Heart left ventricle (tissue), 16 donors: ENCODE results near the gene PNLIPRP3. TPM values are rescaled to one million over a fixed set of nuclear protein-coding genes. Genes with fewer than 3 reads are reported as not detected.
A peak's percentile ranks its signal among the peaks of the same experiment; 100 is the strongest.

Experiments used
- ATAC-seq, 4 donors: fragments of 200-7000 bp; cut with Tn5 transposase; one replicate each; pipeline ENCODE4 v1.9.1; 2020 to 2022; ENCODE audit warnings: moderate library complexity in 4 of 4, mild to moderate bottlenecking in 3 of 4, moderate number of reproducible peaks in 1 of 4
- DNase-seq, 5 donors: peaks; one replicate each; pipeline ENCODE4 v3.0.0-alpha.2; 2020
- H3K27ac ChIP-seq, 12 donors: fragments of 200-600 bp; sonication (generic) in 4 of 12; one replicate each; pipeline versions ENCODE4 v1.5.0 to v1.8.0; 2016 to 2022; ENCODE audit warnings: mild to moderate bottlenecking in 2 of 12
- H3K27me3 ChIP-seq, 9 donors: fragments of 200-600 bp; sonication (generic) in 2 of 9; one replicate each; pipeline versions ENCODE4 v1.5.1 to v1.8.0; 2016 to 2022; ENCODE audit warnings: mild to moderate bottlenecking in 3 of 9
- H3K36me3 ChIP-seq, 9 donors: fragments of 200-600 bp; sonication (generic) in 2 of 9; one replicate each; pipeline versions ENCODE4 v1.5.0 to v1.8.0; 2018 to 2022; ENCODE audit warnings: mild to moderate bottlenecking in 2 of 9
- H3K4me1 ChIP-seq, 12 donors: fragments of 200-600 bp; sonication (generic) in 4 of 12; one replicate each; pipeline versions ENCODE4 v1.5.0 to v1.8.0; 2016 to 2022; ENCODE audit warnings: mild to moderate bottlenecking in 3 of 12
- H3K4me3 ChIP-seq, 12 donors: fragments of 200-600 bp; sonication (generic) in 4 of 12; one replicate each; pipeline versions ENCODE4 v1.5.0 to v1.8.0; 2017 to 2022; ENCODE audit warnings: mild to moderate bottlenecking in 9 of 12, moderate library complexity in 4 of 12
- H3K9me3 ChIP-seq, 12 donors: fragments of 200-600 bp; sonication (generic) in 4 of 12; one replicate each; pipeline versions ENCODE4 v1.5.0 to v1.8.0; 2016 to 2022; ENCODE audit warnings: mild to moderate bottlenecking in 1 of 12
- POLR2A ChIP-seq, 2 donors: fragments of 450-650 bp; IDR thresholded peaks; one replicate each; pipeline ENCODE4 v1.6.1; 2017; ENCODE audit warnings: antibody characterized with exemption in 2 of 2, mild to moderate bottlenecking in 2 of 2, moderate library complexity in 2 of 2
- WGBS, 4 donors: extraction: QIAGEN DNeasy Blood & Tissue Kit in 2 of 4; methylation state at CpG; one replicate each; pipeline versions ENCODE4 v1.1.5 to v1.1.7; 2013 to 2018; 5-methylcytosine and 5-hydroxymethylcytosine counted together
- intact Hi-C, 10 donors: fragments of 100-400 bp; cut with DNase I; formaldehyde crosslinking; loops; one replicate each; pipeline versions ENCODE4 v1.11.1 to v1.14.2; 2022
- polyA plus RNA-seq, 2 donors: library from polyadenylated mRNA; stranded (reverse); fragments of 200-250 nt; gene quantifications; one replicate each; pipeline ENCODE4 v1.2.3, GENCODE V29; 2013
- total RNA-seq, 9 donors: library from RNA; depleted of rRNA in 2 of 9; stranded (reverse); fragments of >200 nt in 2 of 9; fragmentation: NEBNext Ultra II Directional in 3 of 9; extraction: Animal tissue kit (Norgen Biotek cat#: 25700) in 3 of 9; gene quantifications; one replicate each; pipeline versions ENCODE4 v1.1.0 to v1.2.4, GENCODE V29; 2016 to 2023
- TF ChIP-seq, protein P1 (sequence below), 12 donors: fragments of 200-600 bp; sonication (generic) in 4 of 12; IDR thresholded peaks; one replicate each; pipeline versions ENCODE4 v1.5.0 to v1.8.0; 2018 to 2022; ENCODE audit warnings: antibody characterized with exemption in 12 of 12, mild to moderate bottlenecking in 5 of 12
- donor health status: ischemic (EF 13 %, LVEDD 7.1; RV severe dilation, severe dysfunction).
- donor health status: healthy with polysubstance abuse.
- donor health status: DM: no; HTN: yes; CAD: no.
- donor health status: DM: no; HTN: no; CAD: no.
- donor health status: ischemic (EF 25% LVEDD 6.9; RV normal size, moderate dysfunction).
- donor health status: ischemic (EF 25% LVEDD 5.7; RV mildly dilated, moderate dysfunction).
- donor health status: healthy.
- donor health status: DM: yes; HTN: yes; CAD: no.
- donor health status: ischemic (EF 35%, LVEDD 5.7; RV mildly dilated, moderate dysfunction).
- donor health status: nonischemic (EF 11% LVEDD 7.7; RV severe dilation, severe dysfunction).
- donor health status: DM: yes; HTN: yes; CAD: no.
- donor health status: PGD.
- donor health status: ischemic (EF 29% LVEDD 5.4; RV normal size, mild dysfunction).
- donor health status: nonischemic (EF 23%, LVEDD 6.1; RV moderate dilation, normal function).

PNLIPRP3 gene
- total and polyA plus RNA-seq, 11 donors: not detected

DNA sequence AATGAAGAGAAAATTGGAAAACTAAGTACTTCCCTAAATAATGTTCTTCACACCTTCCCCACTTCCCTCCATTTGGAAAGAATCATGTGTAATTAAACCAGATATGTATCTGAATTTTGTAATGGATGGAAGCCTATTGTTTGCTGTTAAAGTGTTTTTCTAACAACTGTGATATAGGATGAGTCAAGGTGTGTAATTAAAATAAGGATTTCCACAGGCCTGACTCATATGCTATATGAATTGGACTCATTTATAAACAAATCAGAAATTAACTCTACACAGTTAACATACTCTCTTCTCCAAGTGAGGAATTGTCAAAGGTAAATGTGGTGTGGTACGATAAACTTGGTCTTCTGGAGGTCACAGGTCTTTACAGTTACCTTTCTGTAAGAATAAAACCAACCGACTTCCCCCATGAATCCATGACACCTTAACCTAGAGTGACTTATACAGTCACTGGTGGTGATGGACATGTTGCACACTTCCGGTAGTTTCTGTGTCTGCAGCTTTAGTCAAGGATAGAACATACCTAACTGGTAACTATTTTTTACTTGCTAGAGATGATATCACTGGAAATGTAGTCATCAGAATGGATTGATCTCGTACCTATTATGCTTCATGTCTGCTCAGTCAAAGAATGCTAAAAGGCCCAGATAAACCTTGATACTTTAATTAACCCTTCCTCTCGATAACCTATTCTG, 12.8 kb downstream of the PNLIPRP3 start:
- 79 to 85% (median 82%) methylated on average over 5 of the region's 5 CpGs for WGBS, 4 donors
- Histone ChIP-seq H3K4me3 (no peak overlapping the region), H3K36me3 (no peaks in the 10 kb centered on the region), H3K4me1 (no peaks in the 10 kb centered on the region), H3K27me3 (no peaks in the 10 kb centered on the region), H3K27ac (no peak overlapping the region), H3K9me3 (no peaks in the 10 kb centered on the region)
- intact Hi-C loops: no loop called here
- ATAC-seq: no peak
- DNase-seq: no peak
- TF ChIP-seq POLR2A (IDR thresholded peaks at IDR 0.05): no peak

DNA sequence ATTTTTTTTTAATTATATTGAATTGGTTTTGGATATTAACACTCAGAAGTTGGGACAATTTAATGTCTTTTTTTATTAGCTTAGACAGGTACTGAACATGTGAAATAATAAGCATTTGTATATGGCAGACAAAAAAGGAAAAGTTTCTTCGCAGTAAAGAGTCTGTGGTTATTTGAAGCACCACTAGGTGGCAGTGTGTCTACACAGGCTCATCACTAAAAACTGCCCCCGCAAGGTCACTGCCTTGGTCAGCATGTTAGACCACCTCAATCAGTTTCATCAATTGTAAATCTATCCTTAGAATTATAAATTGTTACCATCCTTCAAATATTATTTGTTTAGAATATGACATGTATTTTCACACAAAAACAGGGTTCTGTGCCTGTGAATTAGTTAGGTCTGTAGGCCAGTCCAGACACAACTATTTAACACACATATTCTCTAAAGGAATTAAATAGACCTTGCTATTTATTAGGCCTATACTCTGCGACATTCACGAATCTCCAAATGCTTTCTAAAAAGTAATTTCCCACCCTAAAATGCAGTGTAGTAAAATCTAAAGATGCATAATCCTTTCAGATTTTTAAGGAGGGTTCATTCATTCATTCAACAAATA, 17.0 kb downstream of the PNLIPRP3 start:
- no peak for TF ChIP-seq POLR2A (IDR thresholded peaks at IDR 0.05)
- TF ChIP-seq, protein P1, sequence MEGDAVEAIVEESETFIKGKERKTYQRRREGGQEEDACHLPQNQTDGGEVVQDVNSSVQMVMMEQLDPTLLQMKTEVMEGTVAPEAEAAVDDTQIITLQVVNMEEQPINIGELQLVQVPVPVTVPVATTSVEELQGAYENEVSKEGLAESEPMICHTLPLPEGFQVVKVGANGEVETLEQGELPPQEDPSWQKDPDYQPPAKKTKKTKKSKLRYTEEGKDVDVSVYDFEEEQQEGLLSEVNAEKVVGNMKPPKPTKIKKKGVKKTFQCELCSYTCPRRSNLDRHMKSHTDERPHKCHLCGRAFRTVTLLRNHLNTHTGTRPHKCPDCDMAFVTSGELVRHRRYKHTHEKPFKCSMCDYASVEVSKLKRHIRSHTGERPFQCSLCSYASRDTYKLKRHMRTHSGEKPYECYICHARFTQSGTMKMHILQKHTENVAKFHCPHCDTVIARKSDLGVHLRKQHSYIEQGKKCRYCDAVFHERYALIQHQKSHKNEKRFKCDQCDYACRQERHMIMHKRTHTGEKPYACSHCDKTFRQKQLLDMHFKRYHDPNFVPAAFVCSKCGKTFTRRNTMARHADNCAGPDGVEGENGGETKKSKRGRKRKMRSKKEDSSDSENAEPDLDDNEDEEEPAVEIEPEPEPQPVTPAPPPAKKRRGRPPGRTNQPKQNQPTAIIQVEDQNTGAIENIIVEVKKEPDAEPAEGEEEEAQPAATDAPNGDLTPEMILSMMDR (IDR thresholded peaks at IDR 0.05): peak; percentile 36 to 79 (median 70)
- no peak for DNase-seq
- 35 to 42% (median 41%) methylated on average over 4 of the region's 4 CpGs for WGBS, 4 donors
- Histone ChIP-seq H3K27me3 (no peaks in the 10 kb centered on the region), H3K27ac (no peak overlapping the region), H3K9me3 (no peaks in the 10 kb centered on the region), H3K4me1 (no peaks in the 10 kb centered on the region), H3K4me3 (no peak overlapping the region), H3K36me3 (no peaks in the 10 kb centered on the region)
- ATAC-seq: no peak
- intact Hi-C loops: no loop called here

DNA sequence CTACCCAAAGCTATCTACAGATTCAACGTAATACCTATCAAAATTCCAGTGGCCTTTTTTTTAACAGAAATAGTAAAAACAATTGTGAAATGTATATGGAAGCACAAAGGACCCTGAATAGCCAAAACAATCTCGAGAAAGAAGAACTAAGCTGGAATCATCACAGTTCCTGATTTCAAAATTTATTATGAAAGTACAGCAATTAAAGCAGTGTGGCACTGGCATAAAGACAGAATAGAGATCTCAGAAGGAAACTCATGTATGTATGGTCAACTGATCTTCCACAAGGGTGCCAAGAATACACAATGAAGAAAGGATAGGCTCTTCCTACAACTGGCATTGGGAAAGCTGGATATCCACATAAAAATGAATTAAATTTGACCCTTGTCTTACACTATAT, 23.2 kb downstream of the PNLIPRP3 start:
- Histone ChIP-seq H3K4me3 (no peak overlapping the region), H3K27me3 (no peaks in the 10 kb centered on the region), H3K36me3 (no peaks in the 10 kb centered on the region), H3K4me1 (no peaks in the 10 kb centered on the region), H3K9me3 (peaks cover 0 to 10% (median 0%) of the 10 kb centered on the region in 12 donors), H3K27ac (no peak overlapping the region)
- no peak for DNase-seq
- ATAC-seq: no peak
- no peak for TF ChIP-seq POLR2A (IDR thresholded peaks at IDR 0.05)
- TF ChIP-seq, protein P1 (IDR thresholded peaks at IDR 0.05): no peak
- intact Hi-C loops: no loop called here
- WGBS, 4 donors: 52 to 66% (median 65%) methylated on average over 2 of the region's 2 CpGs

DNA sequence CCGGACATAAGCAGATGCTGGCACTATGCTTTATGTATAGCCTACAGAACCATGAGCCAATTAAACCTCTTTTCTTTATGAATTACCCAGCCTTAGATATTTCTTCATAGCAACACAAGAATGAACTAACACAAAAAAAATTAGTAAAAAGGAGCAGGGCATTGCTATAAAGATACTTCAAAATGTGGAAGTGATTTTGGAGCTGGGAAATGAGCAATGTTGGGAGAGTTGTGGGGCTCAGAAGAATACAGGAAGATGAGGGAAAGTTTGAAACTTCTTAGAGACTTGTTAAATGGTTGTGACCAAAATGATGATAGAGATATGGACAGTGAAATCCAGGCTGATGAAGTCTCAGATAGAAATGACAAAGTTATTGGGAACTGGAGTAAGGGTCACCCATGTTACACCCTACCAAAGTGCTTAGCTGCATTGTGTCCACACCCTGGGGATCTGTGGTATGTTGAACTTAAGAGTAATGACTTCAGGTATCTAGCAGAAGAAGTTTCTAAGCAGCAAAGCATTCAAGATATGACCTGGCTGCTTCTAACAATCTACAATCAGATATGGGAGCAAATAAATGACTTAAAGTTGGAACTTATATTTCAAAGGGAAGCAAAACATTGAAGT, 24.2 kb downstream of the PNLIPRP3 start:
- Histone ChIP-seq H3K4me3 (no peak overlapping the region), H3K4me1 (no peaks in the 10 kb centered on the region), H3K9me3 (peaks cover 0 to 10% (median 0%) of the 10 kb centered on the region in 12 donors), H3K27ac (no peak overlapping the region), H3K36me3 (no peaks in the 10 kb centered on the region), H3K27me3 (no peaks in the 10 kb centered on the region)
- DNase-seq: no peak
- ATAC-seq: no peak
- TF ChIP-seq, protein P1 (IDR thresholded peaks at IDR 0.05): no peak
- no peak for TF ChIP-seq POLR2A (IDR thresholded peaks at IDR 0.05)
- 0 to 45% (median 0%) methylated on average over 1 of the region's 1 CpG for WGBS, 4 donors
- intact Hi-C loops: no loop called here
